ENCODE data around the gene GFER. TPM values are rescaled to one million over a fixed set of nuclear protein-coding genes. Genes with fewer than 3 reads are reported as not detected.

The GFER gene
- polyA plus RNA-seq, 1 of the 3 experiments (the other 2 are of a cell fraction) = 20.4 TPM

DNA sequence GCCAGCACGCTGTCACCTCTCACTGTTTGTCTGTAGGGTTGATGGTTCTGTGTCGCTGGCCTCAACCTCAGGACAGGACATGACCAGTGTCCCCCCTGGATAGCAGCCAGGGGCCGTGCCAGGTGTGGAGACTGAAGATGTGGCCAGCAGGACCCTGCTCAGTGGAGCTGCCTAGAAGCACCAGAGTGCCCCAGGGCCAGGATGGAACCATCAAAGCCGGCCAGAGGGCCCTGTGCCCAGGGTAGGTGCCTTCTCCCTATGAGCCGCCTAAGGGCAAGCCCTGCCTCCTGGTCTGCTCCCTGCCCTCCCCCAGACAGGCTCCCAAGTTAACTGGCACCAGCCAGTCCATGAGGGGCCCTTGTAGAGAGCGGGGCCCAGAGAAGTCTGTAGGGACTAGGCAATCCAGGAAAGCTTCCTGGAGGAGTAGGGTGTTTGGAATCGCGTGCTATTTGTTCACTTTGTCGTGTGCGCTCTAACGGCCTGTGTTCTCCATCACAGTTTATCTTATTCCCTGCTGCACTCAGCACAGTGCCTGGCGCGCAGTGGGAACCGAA is 25.2 kb upstream of the GFER start:
- peak overlapping the region; percentile 58 to 86; a peak in 3 of 4 replicates for H3K4me3 ChIP-seq (ENCODE audit: low read depth in 2 of 2, low read length in 1 of 2)
- peak overlapping the region; percentile 83; the same call in 1 of the 2 replicates for H2AFZ ChIP-seq (ENCODE audit: low read depth)
- no peaks in the 10 kb centered on the region for H3K27me3 ChIP-seq (ENCODE audit: insufficient read depth)
- peak overlapping the region; percentile 76; the same call in 1 of the 2 replicates for H3K4me2 ChIP-seq
- ChIA-PET CTCF (interaction anchor here (0.8 to 2.5 kb wide), 7 partner anchors 9 to 176 kb away, joined by 3 to 8 read pairs (median 5); partner anchors contain the start of genes MSRB1 and NUBP2), POLR2A (interaction anchor here (0.7 kb wide), 1 partner anchor 16 kb away, joined by 3 read pairs; the partner anchor contains the start of gene MSRB1)
- no peaks in the 10 kb centered on the region for H3K9me3 ChIP-seq
- no peak for DNase-seq
- no peak for TF ChIP-seq MXI1 (IDR thresholded peaks at IDR 0.05; ENCODE audit: low read depth, low read length)
- no peak for TF ChIP-seq EP300 (IDR thresholded peaks at IDR 0.05; ENCODE audit: borderline replicate concordance in 1 of 2, low read depth in 1 of 2, low read length in 1 of 2)
- no peak for TF ChIP-seq GATA2 (CRISPR knock-in tag; IDR thresholded peaks at IDR 0.05)
- no peak for TF ChIP-seq CHD2 (IDR thresholded peaks at IDR 0.05; ENCODE audit: low read length, partially characterized antibody)
- TF ChIP-seq RAD21 (IDR thresholded peaks at IDR 0.05; ENCODE audit: low read length) = no peak
- TF ChIP-seq, protein P1, sequence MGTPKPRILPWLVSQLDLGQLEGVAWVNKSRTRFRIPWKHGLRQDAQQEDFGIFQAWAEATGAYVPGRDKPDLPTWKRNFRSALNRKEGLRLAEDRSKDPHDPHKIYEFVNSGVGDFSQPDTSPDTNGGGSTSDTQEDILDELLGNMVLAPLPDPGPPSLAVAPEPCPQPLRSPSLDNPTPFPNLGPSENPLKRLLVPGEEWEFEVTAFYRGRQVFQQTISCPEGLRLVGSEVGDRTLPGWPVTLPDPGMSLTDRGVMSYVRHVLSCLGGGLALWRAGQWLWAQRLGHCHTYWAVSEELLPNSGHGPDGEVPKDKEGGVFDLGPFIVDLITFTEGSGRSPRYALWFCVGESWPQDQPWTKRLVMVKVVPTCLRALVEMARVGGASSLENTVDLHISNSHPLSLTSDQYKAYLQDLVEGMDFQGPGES (IDR thresholded peaks at IDR 0.05; ENCODE audit: low read depth, low read length) = no peak
- no peak for TF ChIP-seq YY1 (IDR thresholded peaks at IDR 0.05; ENCODE audit: low read depth)
- TF ChIP-seq SMC3 (IDR thresholded peaks at IDR 0.05; ENCODE audit: low read depth, low read length) = no peak
- TF ChIP-seq SIN3A (IDR thresholded peaks at IDR 0.05; ENCODE audit: borderline replicate concordance, low read depth, low read length) = no peak
- TF ChIP-seq, protein P2, sequence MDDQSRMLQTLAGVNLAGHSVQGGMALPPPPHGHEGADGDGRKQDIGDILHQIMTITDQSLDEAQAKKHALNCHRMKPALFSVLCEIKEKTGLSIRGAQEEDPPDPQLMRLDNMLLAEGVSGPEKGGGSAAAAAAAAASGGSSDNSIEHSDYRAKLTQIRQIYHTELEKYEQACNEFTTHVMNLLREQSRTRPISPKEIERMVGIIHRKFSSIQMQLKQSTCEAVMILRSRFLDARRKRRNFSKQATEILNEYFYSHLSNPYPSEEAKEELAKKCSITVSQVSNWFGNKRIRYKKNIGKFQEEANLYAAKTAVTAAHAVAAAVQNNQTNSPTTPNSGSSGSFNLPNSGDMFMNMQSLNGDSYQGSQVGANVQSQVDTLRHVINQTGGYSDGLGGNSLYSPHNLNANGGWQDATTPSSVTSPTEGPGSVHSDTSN (IDR thresholded peaks at IDR 0.05) = no peak
- TF ChIP-seq, protein P3, sequence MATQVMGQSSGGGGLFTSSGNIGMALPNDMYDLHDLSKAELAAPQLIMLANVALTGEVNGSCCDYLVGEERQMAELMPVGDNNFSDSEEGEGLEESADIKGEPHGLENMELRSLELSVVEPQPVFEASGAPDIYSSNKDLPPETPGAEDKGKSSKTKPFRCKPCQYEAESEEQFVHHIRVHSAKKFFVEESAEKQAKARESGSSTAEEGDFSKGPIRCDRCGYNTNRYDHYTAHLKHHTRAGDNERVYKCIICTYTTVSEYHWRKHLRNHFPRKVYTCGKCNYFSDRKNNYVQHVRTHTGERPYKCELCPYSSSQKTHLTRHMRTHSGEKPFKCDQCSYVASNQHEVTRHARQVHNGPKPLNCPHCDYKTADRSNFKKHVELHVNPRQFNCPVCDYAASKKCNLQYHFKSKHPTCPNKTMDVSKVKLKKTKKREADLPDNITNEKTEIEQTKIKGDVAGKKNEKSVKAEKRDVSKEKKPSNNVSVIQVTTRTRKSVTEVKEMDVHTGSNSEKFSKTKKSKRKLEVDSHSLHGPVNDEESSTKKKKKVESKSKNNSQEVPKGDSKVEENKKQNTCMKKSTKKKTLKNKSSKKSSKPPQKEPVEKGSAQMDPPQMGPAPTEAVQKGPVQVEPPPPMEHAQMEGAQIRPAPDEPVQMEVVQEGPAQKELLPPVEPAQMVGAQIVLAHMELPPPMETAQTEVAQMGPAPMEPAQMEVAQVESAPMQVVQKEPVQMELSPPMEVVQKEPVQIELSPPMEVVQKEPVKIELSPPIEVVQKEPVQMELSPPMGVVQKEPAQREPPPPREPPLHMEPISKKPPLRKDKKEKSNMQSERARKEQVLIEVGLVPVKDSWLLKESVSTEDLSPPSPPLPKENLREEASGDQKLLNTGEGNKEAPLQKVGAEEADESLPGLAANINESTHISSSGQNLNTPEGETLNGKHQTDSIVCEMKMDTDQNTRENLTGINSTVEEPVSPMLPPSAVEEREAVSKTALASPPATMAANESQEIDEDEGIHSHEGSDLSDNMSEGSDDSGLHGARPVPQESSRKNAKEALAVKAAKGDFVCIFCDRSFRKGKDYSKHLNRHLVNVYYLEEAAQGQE (IDR thresholded peaks at IDR 0.05; ENCODE audit: low read depth, low read length) = no peak
- no peak for TF ChIP-seq TAF1 (IDR thresholded peaks at IDR 0.05; ENCODE audit: borderline replicate concordance, low read depth, low read length)
- TF ChIP-seq, protein P4, sequence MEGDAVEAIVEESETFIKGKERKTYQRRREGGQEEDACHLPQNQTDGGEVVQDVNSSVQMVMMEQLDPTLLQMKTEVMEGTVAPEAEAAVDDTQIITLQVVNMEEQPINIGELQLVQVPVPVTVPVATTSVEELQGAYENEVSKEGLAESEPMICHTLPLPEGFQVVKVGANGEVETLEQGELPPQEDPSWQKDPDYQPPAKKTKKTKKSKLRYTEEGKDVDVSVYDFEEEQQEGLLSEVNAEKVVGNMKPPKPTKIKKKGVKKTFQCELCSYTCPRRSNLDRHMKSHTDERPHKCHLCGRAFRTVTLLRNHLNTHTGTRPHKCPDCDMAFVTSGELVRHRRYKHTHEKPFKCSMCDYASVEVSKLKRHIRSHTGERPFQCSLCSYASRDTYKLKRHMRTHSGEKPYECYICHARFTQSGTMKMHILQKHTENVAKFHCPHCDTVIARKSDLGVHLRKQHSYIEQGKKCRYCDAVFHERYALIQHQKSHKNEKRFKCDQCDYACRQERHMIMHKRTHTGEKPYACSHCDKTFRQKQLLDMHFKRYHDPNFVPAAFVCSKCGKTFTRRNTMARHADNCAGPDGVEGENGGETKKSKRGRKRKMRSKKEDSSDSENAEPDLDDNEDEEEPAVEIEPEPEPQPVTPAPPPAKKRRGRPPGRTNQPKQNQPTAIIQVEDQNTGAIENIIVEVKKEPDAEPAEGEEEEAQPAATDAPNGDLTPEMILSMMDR (IDR thresholded peaks at IDR 0.05) = no peak
- no peak for TF ChIP-seq JUND (IDR thresholded peaks at IDR 0.05)
- peak overlapping the region in 1 of 2 experiments; percentile 73; a peak in 3 of 4 replicates for H3K27ac ChIP-seq (ENCODE audit: low read depth in 2 of 2, low read length in 1 of 2)
- H3K4me1 ChIP-seq (ENCODE audit: control insufficient read depth in 1 of 2, insufficient read depth in 2 of 2, low read depth in 1 of 2, low read length in 1 of 2) = peaks cover 0 to 47% of the 10 kb centered on the region in 2 experiments; a peak in 1 of 4 replicates
- peaks cover 18 to 23% of the 10 kb centered on the region in 2 experiments for H3K36me3 ChIP-seq (replicated peaks in 1 of 2; ENCODE audit: control insufficient read depth in 1 of 2, insufficient read depth in 2 of 2, low read length in 1 of 2)
- no peaks in the 10 kb centered on the region for H3K9me2 ChIP-seq
- peaks cover 42% of the 10 kb centered on the region for H3K79me2 ChIP-seq (ENCODE audit: insufficient read depth)
- no peak overlapping the region for H3K9ac ChIP-seq
- WGBS (ENCODE audit: low lambda C conversion rate) = 49% methylated on average over 10 of the region's 14 CpGs
- peaks cover 32% of the 10 kb centered on the region for H4K20me1 ChIP-seq (ENCODE audit: insufficient read depth)
- H3F3A ChIP-seq (replicated peaks; ENCODE audit: insufficient read depth) = peaks cover 32% of the 10 kb centered on the region
